ENCODE measurements around the gene TTC34.

The TTC34 gene

GRCh38 chr1:2636733-2637132 is 164.8 kb downstream of the TTC34 start:
- Histone ChIP-seq H3K4me1 (ENCODE audit: control insufficient read depth in 1 of 2, insufficient read depth in 1 of 2, low read depth in 1 of 2, low read length in 1 of 2) (peaks cover 0 to under 1% of the 10 kb centered on the region in 2 experiments), H3K27ac (no peak overlapping the region), H3K4me3 (ENCODE audit: low read depth in 1 of 2, low read length in 1 of 2) (no peak overlapping the region), H3K9me3 (peaks cover 13% of the 10 kb centered on the region), H3K27me3 (peaks cover 17% of the 10 kb centered on the region), H3K36me3 (no peaks in the 10 kb centered on the region)
- TF ChIP-seq CTCF (IDR thresholded peaks at IDR 0.05), result no peak

DNA sequence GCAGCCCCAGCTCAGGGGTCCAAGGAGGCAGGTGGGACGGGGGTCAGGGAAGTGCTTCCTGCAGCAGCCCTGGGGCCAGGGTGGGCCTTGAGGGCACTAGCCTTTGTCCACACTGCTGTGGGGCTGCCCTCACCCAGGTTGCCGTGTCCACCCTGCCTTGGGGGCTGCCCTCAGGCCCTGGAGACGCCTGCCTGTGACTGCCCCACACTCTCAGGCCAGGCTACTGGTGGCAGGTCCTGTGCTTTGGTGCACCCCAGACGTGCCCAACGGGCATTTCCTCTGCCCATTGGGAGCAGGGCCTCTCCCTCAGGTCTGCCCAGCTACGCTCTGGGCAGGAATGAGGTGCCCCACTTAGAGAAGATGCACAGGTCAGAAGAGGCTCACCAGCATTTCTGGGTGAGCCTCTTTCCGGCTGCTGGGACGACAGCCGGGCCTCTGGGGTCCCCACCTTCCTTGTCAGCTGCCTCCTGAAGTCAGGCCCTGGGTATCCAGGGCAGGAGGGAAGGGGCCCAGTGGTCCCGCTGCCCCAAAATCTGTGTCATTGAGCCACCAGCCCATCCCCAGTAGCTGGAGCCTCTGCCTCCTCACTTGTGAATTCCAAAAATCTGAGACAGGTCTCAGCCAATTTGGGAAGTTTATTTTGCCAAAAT is 166.0 kb downstream of the TTC34 start:
- Histone ChIP-seq H3K36me3 (no peaks in the 10 kb centered on the region), H3K27me3 (peaks cover 29% of the 10 kb centered on the region), H3K4me1 (ENCODE audit: control insufficient read depth in 1 of 2, insufficient read depth in 1 of 2, low read depth in 1 of 2, low read length in 1 of 2) (no peaks in the 10 kb centered on the region), H3K27ac (no peak overlapping the region), H3K9me3 (peaks cover 13% of the 10 kb centered on the region), H3K4me3 (ENCODE audit: low read depth in 1 of 2, low read length in 1 of 2) (no peak overlapping the region)
- no peak for TF ChIP-seq CTCF (IDR thresholded peaks at IDR 0.05)

DNA sequence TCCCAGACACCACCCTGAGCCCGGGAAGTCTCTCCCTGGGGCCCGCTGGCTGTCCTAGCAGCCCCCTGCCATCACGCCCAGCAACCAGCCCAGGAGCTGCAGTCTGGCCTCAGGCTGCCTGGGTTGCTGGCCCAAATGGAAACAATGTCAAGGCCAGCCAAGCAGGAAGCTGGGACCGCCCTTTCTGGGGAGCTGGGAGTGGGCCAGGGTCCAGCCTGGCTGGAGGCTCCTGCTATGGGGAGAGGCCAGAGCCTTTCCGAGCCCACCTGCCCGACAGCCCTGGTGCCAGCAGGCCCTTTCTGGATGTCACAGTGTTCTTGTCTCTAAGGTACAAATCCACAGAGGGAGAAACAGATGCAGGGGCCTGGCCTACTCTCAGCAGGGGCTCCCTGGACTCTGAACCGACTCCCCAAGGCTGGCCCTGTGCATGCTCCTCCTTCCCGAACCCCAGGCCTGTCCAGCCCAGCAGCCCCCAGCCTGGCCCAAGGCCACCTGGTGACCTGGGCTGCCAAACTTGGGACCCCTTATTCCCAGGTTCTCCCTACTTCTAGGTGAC is 167.5 kb downstream of the TTC34 start:
- no peak overlapping the region for H3K27ac ChIP-seq
- TF ChIP-seq CTCF (IDR thresholded peaks at IDR 0.05), result no peak
- no peak overlapping the region for H3K4me3 ChIP-seq (ENCODE audit: low read depth in 1 of 2, low read length in 1 of 2)
- H3K9me3 ChIP-seq, result peaks cover 13% of the 10 kb centered on the region
- no peaks in the 10 kb centered on the region for H3K4me1 ChIP-seq (ENCODE audit: control insufficient read depth in 1 of 2, insufficient read depth in 1 of 2, low read depth in 1 of 2, low read length in 1 of 2)
- no peaks in the 10 kb centered on the region for H3K36me3 ChIP-seq
- H3K27me3 ChIP-seq, result peaks cover 44% of the 10 kb centered on the region

DNA sequence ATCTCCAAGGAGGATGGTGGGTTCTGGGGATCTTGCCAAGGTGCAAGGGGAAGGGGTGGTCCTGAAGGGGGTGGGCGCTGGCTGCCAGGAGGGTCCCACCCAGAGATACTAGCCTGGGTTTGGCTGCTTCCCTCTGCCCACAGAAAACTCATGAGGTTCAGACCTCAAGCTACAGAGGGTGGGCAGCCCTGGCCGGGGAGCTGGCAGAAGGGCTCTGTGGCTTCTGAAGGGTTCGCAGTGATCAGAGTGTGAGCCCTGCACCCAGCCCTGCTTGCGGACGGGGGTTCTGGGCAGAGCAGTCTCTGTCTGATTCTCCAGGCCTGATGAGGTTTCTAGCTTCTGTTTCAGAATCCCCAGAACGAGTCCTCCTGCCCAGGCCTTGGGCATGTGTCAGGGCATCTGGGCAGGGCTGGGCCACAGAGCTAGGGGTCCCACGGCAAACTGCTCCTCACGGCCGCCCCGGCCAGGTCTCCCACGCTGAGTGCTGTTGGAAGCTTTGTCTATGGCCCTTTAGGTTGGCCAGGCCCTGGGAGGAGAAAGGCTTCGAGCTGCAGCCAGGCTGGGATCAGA is 168.0 kb downstream of the TTC34 start:
- H3K9me3 ChIP-seq, result peaks cover 13% of the 10 kb centered on the region
- H3K4me3 ChIP-seq (ENCODE audit: low read depth in 1 of 2, low read length in 1 of 2), result no peak overlapping the region
- peaks cover 46% of the 10 kb centered on the region for H3K27me3 ChIP-seq
- no peak for TF ChIP-seq CTCF (IDR thresholded peaks at IDR 0.05)
- H3K36me3 ChIP-seq, result no peaks in the 10 kb centered on the region
- no peak overlapping the region for H3K27ac ChIP-seq
- no peaks in the 10 kb centered on the region for H3K4me1 ChIP-seq (ENCODE audit: control insufficient read depth in 1 of 2, insufficient read depth in 1 of 2, low read depth in 1 of 2, low read length in 1 of 2)

GRCh38 chr1:2632561-2633361 is 168.7 kb downstream of the TTC34 start, which contains the start of gene MMEL1:
Gene MMEL1, minus strand, starts transcription at chr1:2633016. Its CDS starts 3,532 bp downstream, at chr1:2629484.
- H3K4me3 ChIP-seq (ENCODE audit: low read depth in 1 of 2, low read length in 1 of 2), result no peak within 1 kb of the TSS
- no peaks in the 10 kb centered on the region for H3K36me3 ChIP-seq
- no peak for TF ChIP-seq CTCF (IDR thresholded peaks at IDR 0.05)
- no peak within 1 kb of the TSS for H3K27ac ChIP-seq
- peaks cover 13% of the 10 kb centered on the region for H3K9me3 ChIP-seq
- H3K4me1 ChIP-seq (ENCODE audit: control insufficient read depth in 1 of 2, insufficient read depth in 1 of 2, low read depth in 1 of 2, low read length in 1 of 2), result no peaks in the 10 kb centered on the region
- peaks cover 49% of the 10 kb centered on the region for H3K27me3 ChIP-seq

All from neutrophil (primary cell).